ENCODE data around the gene MYO5B. TPM values are rescaled to one million over a fixed set of nuclear protein-coding genes. Genes with fewer than 3 reads are reported as not detected.

The MYO5B gene
- total and polyA plus RNA-seq, 8 donors: 9.0 to 25.5 (median 12.1) TPM

DNA sequence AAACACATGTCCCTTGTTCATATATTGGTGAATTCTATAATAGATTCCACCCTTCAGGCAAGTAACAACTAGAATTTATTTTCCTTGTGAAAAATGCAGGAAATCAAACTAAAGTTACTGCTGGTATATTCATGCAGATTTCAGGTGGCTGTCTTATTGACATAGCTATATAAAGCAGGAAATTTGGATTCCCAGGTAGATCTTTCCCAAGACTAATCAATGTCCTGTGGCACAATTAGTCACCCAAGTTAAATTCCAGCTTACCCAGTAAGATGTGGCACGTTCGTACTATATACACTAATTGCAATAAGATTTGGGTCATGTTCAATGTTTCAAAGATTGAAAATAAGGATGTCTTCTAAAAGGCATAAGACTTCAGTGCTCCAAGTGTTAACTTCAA, 42.0 kb downstream of the MYO5B start:
- Histone ChIP-seq H3K4me3 (no peak overlapping the region), H3K27ac (no peak overlapping the region), H3K4me1 (no peaks in the 10 kb centered on the region), H3K27me3 (no peaks in the 10 kb centered on the region), H3K9me3 (no peaks in the 10 kb centered on the region), H3K36me3 (no peaks in the 10 kb centered on the region)
- TF ChIP-seq, protein P1, sequence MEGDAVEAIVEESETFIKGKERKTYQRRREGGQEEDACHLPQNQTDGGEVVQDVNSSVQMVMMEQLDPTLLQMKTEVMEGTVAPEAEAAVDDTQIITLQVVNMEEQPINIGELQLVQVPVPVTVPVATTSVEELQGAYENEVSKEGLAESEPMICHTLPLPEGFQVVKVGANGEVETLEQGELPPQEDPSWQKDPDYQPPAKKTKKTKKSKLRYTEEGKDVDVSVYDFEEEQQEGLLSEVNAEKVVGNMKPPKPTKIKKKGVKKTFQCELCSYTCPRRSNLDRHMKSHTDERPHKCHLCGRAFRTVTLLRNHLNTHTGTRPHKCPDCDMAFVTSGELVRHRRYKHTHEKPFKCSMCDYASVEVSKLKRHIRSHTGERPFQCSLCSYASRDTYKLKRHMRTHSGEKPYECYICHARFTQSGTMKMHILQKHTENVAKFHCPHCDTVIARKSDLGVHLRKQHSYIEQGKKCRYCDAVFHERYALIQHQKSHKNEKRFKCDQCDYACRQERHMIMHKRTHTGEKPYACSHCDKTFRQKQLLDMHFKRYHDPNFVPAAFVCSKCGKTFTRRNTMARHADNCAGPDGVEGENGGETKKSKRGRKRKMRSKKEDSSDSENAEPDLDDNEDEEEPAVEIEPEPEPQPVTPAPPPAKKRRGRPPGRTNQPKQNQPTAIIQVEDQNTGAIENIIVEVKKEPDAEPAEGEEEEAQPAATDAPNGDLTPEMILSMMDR (IDR thresholded peaks at IDR 0.05): no peak
- intact Hi-C loops (cut with DNase I): no loop called here
- ATAC-seq (no peak), DNase-seq (no peak)

DNA sequence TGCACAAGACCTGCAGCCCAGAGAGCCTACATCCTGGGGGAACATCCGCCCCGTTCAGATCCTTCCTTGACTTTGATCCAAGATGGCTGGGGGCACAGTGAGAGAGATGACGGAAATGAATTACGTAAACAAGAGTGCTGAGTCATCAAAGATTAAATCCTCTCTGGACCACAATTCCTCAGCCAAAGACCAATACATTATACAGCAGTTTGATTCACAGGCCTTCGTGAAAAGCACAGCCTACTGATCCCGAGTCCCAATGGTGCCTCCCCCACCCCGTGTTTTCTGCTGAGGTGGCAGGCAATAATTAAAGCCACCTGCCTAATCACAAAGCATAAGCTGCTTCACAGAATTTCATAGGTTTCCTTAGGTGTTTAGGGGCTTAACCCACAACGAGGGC, 43.0 kb downstream of the MYO5B start:
- TF ChIP-seq, protein P1 (IDR thresholded peaks at IDR 0.05): no peak
- Histone ChIP-seq H3K4me3 (no peak overlapping the region), H3K4me1 (no peaks in the 10 kb centered on the region), H3K27ac (no peak overlapping the region), H3K36me3 (no peaks in the 10 kb centered on the region), H3K9me3 (no peaks in the 10 kb centered on the region), H3K27me3 (no peaks in the 10 kb centered on the region)
- DNase-seq: no peak
- intact Hi-C loops (cut with DNase I): no loop called here
- no peak for ATAC-seq

DNA sequence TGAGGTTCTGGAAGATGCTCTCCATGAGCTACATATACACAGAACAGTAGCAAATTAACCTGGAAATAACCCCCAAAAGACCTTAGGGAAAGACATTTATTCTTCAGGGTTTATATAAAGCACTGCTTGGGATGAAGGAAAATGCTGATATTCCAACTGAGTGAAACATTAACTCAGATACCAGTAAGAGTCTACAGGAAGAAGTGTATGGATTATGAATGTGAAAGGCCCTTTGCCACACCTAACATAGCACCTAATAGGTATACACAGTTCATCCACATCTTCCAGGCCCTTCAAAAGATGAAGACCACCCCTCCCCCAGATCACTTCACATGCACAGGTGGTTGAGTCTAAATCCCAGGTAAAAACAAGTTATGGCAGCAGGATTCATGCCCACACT, 50.4 kb downstream of the MYO5B start:
- Histone ChIP-seq H3K9me3 (no peaks in the 10 kb centered on the region), H3K36me3 (no peaks in the 10 kb centered on the region), H3K27me3 (no peaks in the 10 kb centered on the region), H3K4me1 (no peaks in the 10 kb centered on the region), H3K4me3 (no peak overlapping the region), H3K27ac (no peak overlapping the region)
- ATAC-seq (no peak), DNase-seq (no peak)
- TF ChIP-seq, protein P1 (IDR thresholded peaks at IDR 0.05): no peak
- intact Hi-C loops (cut with DNase I): no loop called here

DNA sequence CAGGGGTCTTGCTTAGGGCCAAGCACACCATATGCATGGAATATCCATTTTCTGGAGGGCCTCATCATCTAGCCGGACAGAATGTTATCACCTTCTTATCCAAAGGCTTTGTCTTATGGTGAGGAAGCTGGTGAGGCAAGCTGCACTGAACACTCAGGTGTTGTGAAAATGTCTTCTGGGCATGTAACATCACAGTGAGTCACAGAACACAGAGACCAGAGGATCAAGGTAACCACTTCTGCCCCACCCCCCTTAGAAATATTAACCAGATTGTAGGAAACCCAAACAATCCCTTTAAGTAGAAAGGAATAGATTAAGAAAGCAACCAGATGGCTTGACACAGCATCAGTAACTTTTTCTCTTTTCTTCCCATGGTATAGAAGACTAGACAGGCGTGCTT, 51.1 kb downstream of the MYO5B start:
- DNase-seq (no peak), ATAC-seq (peak; percentile 42)
- Histone ChIP-seq H3K9me3 (no peaks in the 10 kb centered on the region), H3K27me3 (no peaks in the 10 kb centered on the region), H3K4me1 (no peaks in the 10 kb centered on the region), H3K4me3 (no peak overlapping the region), H3K36me3 (no peaks in the 10 kb centered on the region), H3K27ac (no peak overlapping the region)
- intact Hi-C loops (cut with DNase I): no loop called here
- TF ChIP-seq, protein P1 (IDR thresholded peaks at IDR 0.05): no peak

DNA sequence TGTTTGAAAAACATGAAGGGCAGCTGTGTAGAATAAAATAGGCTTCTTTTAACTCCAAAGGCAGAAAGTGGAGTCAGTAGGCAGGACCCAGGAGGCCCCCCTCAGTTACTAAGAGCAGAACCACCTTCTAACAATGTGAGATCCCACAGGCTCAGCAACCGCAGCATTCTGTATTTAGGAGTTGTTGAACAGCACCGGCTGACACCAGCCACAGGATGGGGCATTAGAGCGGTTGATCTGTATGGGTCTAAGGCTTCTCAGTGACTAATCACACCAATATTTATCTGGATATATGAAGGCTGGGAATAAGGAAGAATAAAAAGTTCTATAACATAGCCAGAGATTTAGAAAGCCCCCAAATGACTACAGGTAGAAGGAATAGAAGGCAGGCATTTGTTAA, 51.7 kb downstream of the MYO5B start:
- Histone ChIP-seq H3K27me3 (no peaks in the 10 kb centered on the region), H3K4me3 (no peak overlapping the region), H3K27ac (no peak overlapping the region), H3K9me3 (no peaks in the 10 kb centered on the region), H3K4me1 (peaks cover 0 to 3% of the 10 kb centered on the region in 2 donors), H3K36me3 (no peaks in the 10 kb centered on the region)
- ATAC-seq (no peak), DNase-seq (no peak)
- intact Hi-C loops (cut with DNase I): no loop called here
- TF ChIP-seq, protein P1 (IDR thresholded peaks at IDR 0.05): no peak
